CD14-positive monocyte (primary cell): ENCODE measurements around the gene CGB7. TPM values are rescaled to one million over a fixed set of nuclear protein-coding genes. Genes with fewer than 3 reads are reported as not detected.
"Not testable (repeated sequence)": the region's sequence is repeated elsewhere in the genome, so short reads cannot be mapped to it uniquely, and the experiment has no call there.

Experiments
- DNase-seq, 3 donors: peaks; one replicate each; pipeline ENCODE4 v3.0.0-alpha.2; 2011 to 2022
- H2AFZ ChIP-seq: 2 replicates; pipeline ENCODE4 v1.6.0; 2012; ENCODE audit warnings: mild to moderate bottlenecking, low read depth, low read length, inconsistent platforms; ENCODE audit not compliant: insufficient read depth, poor library complexity, severe bottlenecking
- H3K27ac ChIP-seq, 2 donors: 1 replicate in 1 of 2; 2 replicates in 1 of 2; pipeline ENCODE4 v1.5.1; 2012 to 2013; ENCODE audit warnings: low read length in 2 of 2, control low read depth in 1 of 2, inconsistent platforms in 1 of 2, low read depth in 1 of 2, mild to moderate bottlenecking in 1 of 2
- H3K27me3 ChIP-seq, 2 donors: one replicate each; pipeline versions ENCODE4 v1.6.0 to v1.6.1; 2011 to 2013; ENCODE audit warnings: low read length in 2 of 2; ENCODE audit not compliant: control insufficient read depth in 2 of 2, insufficient read depth in 2 of 2
- H3K36me3 ChIP-seq, 2 donors: replicated peaks in 1 of 2; 1 replicate in 1 of 2; 2 replicates in 1 of 2; pipeline versions ENCODE4 v1.5.1 to v1.6.1; 2012 to 2013; ENCODE audit warnings: low read length in 2 of 2, control low read depth in 1 of 2, inconsistent platforms in 1 of 2, mild to moderate bottlenecking in 1 of 2; ENCODE audit not compliant: insufficient read depth in 2 of 2, control insufficient read depth in 1 of 2
- H3K4me1 ChIP-seq, 2 donors: 1 replicate in 1 of 2; 2 replicates in 1 of 2; pipeline versions ENCODE4 v1.5.1 to v1.6.1; 2012 to 2013; ENCODE audit warnings: low read length in 2 of 2, control low read depth in 1 of 2, inconsistent platforms in 1 of 2, mild to moderate bottlenecking in 1 of 2, moderate library complexity in 1 of 2; ENCODE audit not compliant: insufficient read depth in 2 of 2, control insufficient read depth in 1 of 2
- H3K4me2 ChIP-seq: replicated peaks from 2 replicates; pipeline ENCODE3; 2012; ENCODE audit warnings: low read length, moderate library complexity, mild to moderate bottlenecking; ENCODE audit not compliant: poor library complexity, severe bottlenecking; ENCODE audit errors: extremely low read depth
- H3K4me3 ChIP-seq, 3 experiments: fragments of 200-600 bp in 1 of 3; sonication (generic) in 1 of 3; replicated peaks in 1 of 3; 1 replicate in 2 of 3; 2 replicates in 1 of 3; pipeline ENCODE4 v1.5.1; 2011 to 2013; ENCODE audit warnings: low read length in 3 of 3, mild to moderate bottlenecking in 3 of 3, control low read depth in 2 of 3, low read depth in 2 of 3, inconsistent platforms in 1 of 3, moderate library complexity in 1 of 3
- H3K79me2 ChIP-seq: 2 replicates; pipeline ENCODE4 v1.6.0; 2012; ENCODE audit warnings: mild to moderate bottlenecking, control low read depth, inconsistent platforms, low read length, moderate library complexity; ENCODE audit not compliant: insufficient read depth
- H3K9ac ChIP-seq: 2 replicates; pipeline ENCODE4 v1.6.0; 2017; ENCODE audit warnings: low read length, mild to moderate bottlenecking; ENCODE audit not compliant: insufficient read depth, poor library complexity, severe bottlenecking
- H3K9me3 ChIP-seq, 2 donors: replicated peaks in 1 of 2; 1 replicate in 1 of 2; 2 replicates in 1 of 2; pipeline versions ENCODE4 v1.5.1 to v1.6.1; 2012 to 2013; ENCODE audit warnings: low read length in 2 of 2, control low read depth in 1 of 2; ENCODE audit not compliant: control insufficient read depth in 1 of 2, insufficient read depth in 1 of 2
- H4K20me1 ChIP-seq: 2 replicates; pipeline ENCODE4 v1.6.0; 2012; ENCODE audit warnings: mild to moderate bottlenecking, low read length, control low read depth, moderate library complexity; ENCODE audit not compliant: insufficient read depth
- H3K27ac Mint-ChIP-seq, 7 donors: one replicate each; pipeline ENCODE4 v1.8.0; 2020; ENCODE audit warnings: mild to moderate bottlenecking in 7 of 7, mixed read lengths in 7 of 7, moderate library complexity in 6 of 7, inconsistent platforms in 2 of 7
- H3K27me3 Mint-ChIP-seq, 3 donors: one replicate each; pipeline ENCODE4 v1.8.0; 2021 to 2022; ENCODE audit warnings: low read depth in 3 of 3, mild to moderate bottlenecking in 3 of 3, mixed read lengths in 3 of 3, moderate library complexity in 3 of 3, inconsistent platforms in 1 of 3
- H3K36me3 Mint-ChIP-seq, 2 donors: one replicate each; pipeline ENCODE4 v1.8.0; 2020; ENCODE audit warnings: mixed read lengths in 2 of 2, inconsistent platforms in 1 of 2, mild to moderate bottlenecking in 1 of 2
- H3K4me1 Mint-ChIP-seq: one replicate; pipeline ENCODE4 v1.8.0; 2020; ENCODE audit warnings: mild to moderate bottlenecking, mixed read lengths
- H3K4me3 Mint-ChIP-seq, 2 donors: one replicate each; pipeline ENCODE4 v1.8.0; 2020; ENCODE audit warnings: mild to moderate bottlenecking in 2 of 2, mixed read lengths in 2 of 2, moderate library complexity in 1 of 2
- H3K9me3 Mint-ChIP-seq, 7 donors: one replicate each; pipeline ENCODE4 v1.8.0; 2020 to 2022; ENCODE audit warnings: mixed read lengths in 7 of 7, mild to moderate bottlenecking in 6 of 7, moderate library complexity in 6 of 7, inconsistent platforms in 2 of 7
- WGBS: methylation state at CpG from one replicate; pipeline ENCODE4 v1.1.5; 2013; ENCODE audit warnings: missing lambda C conversion rate; ENCODE audit not compliant: insufficient coverage; 5-methylcytosine and 5-hydroxymethylcytosine counted together
- intact Hi-C, 2 donors: fragments of 100-400 bp; cut with micrococcal nuclease; formaldehyde crosslinking; loops; one replicate each; pipeline versions ENCODE4 v1.15.0 to v1.15.1; 2023
- polyA plus RNA-seq, 3 donors: library from polyadenylated mRNA; depleted of rRNA in 1 of 3; unstranded in 2 of 3; stranded (reverse) in 1 of 3; fragments of 300-500 nt in 2 of 3; fragments of >200 nt in 1 of 3; fragmentation: Illumina TruSeq in 2 of 3; gene quantifications; 1 replicate in 2 of 3; 2 replicates in 1 of 3; pipeline ENCODE4 v1.2.3, GENCODE V29; 2012 to 2021

Gene CGB7
- polyA plus RNA-seq, 3 donors, result not detected

DNA sequence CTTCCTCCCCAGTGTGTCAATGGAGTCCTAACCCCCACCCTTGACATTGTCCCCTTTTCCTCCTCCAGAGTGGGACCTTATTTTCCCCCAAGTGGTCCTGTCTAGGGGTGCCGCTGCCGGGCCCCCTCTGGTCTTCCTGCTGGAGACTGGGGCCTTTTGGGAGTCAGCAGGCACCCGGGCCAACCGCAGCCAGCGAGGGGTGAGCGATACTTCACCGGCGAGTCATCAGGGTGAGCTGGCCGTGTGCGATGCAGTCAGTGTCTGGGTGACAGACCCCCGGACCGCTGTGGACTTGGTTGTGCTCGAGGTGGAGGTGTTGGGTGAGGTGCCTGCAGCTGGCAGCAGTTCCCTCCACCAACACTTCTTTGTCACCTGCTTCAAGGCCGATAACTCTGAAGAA lies 27.8 kb downstream of the CGB7 start:
- H3K27ac ChIP-seq, intact Hi-C loops, H4K20me1 ChIP-seq, H3K4me1 Mint-ChIP-seq, H2AFZ ChIP-seq, H3K9me3 ChIP-seq, H3K79me2 ChIP-seq, H3K4me3 Mint-ChIP-seq, H3K9ac ChIP-seq, H3K4me1 ChIP-seq, DNase-seq, H3K36me3 ChIP-seq, H3K4me2 ChIP-seq, H3K4me3 ChIP-seq, H3K36me3 Mint-ChIP-seq, H3K27me3 ChIP-seq: not testable (repeated sequence)
- Mint-ChIP-seq H3K9me3 (peaks cover 0 to 10% (median 6%) of the 10 kb centered on the region in 7 donors), H3K27ac (peak overlapping the region in 1 of 7 donors; percentile 66), H3K27me3 (peaks cover 4 to 19% (median 5%) of the 10 kb centered on the region in 3 donors)
- WGBS, result 88% methylated on average over 3 of the region's 14 CpGs

DNA sequence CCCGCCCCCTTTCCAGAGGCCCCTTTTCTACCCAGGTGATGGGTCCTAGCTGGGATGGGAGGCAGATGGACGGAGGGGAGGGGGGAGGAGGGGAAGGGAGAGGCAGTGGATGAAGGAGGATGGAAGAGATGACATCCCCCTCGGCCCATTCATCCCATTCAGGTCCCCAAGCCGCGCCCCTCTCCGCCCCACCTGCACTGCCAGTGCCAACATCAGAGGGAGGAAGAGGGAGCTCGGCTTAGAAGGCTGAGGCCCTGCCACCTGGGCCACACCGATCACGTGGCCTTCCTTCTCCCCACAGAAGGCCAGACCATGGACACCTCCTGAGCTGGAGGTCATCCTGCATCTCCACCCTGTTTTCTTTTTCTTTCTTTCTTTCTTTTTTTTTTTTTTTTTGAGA lies 28.9 kb downstream of the CGB7 start:
- 100% methylated on average over 1 of the region's 9 CpGs for WGBS
- DNase-seq, H3K9ac ChIP-seq, H3K4me3 Mint-ChIP-seq, H3K4me2 ChIP-seq, H4K20me1 ChIP-seq, H3K27ac Mint-ChIP-seq, H3K9me3 ChIP-seq, H3K4me1 ChIP-seq, H3K4me3 ChIP-seq, H3K27ac ChIP-seq, H3K4me1 Mint-ChIP-seq, H3K36me3 ChIP-seq, H3K27me3 ChIP-seq, intact Hi-C loops, H3K36me3 Mint-ChIP-seq, H3K79me2 ChIP-seq, H2AFZ ChIP-seq: not testable (repeated sequence)
- Mint-ChIP-seq H3K9me3 (peaks cover 0 to 10% (median 6%) of the 10 kb centered on the region in 7 donors), H3K27me3 (peaks cover 4 to 19% (median 5%) of the 10 kb centered on the region in 3 donors)

DNA sequence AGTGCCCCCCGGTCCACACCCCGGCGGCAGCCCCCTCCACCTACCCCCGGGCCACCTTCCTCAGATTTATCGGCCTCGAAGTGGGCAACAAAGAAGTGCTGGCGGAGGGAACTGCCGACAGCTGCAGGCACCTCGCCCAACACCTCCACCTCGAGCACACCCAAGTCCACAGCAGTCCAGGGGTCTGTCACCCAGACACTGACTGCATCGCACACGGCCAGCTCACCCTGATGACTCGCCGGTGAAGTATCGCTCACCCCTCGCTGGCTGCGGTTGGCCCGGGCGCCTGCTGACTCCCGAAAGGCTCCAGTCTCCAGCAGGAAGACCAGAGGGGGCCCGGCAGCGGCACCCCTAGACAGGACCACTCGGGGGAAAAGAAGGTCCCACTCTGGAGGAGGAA lies 31.9 kb downstream of the CGB7 start:
- H3K36me3 ChIP-seq, H3K79me2 ChIP-seq, H3K9ac ChIP-seq, intact Hi-C loops, H3K36me3 Mint-ChIP-seq, H3K27ac Mint-ChIP-seq, H4K20me1 ChIP-seq, H3K9me3 ChIP-seq, H2AFZ ChIP-seq, H3K4me3 Mint-ChIP-seq, H3K9me3 Mint-ChIP-seq, H3K4me1 Mint-ChIP-seq, H3K27ac ChIP-seq, H3K4me2 ChIP-seq, H3K4me1 ChIP-seq, DNase-seq, H3K4me3 ChIP-seq: not testable (repeated sequence)
- peaks cover 12 to 21% (median 15%) of the 10 kb centered on the region in 3 donors for H3K27me3 Mint-ChIP-seq
- peaks cover 3 to 13% of the 10 kb centered on the region in 2 donors for H3K27me3 ChIP-seq
- WGBS, result 92% methylated on average over 9 of the region's 23 CpGs

DNA sequence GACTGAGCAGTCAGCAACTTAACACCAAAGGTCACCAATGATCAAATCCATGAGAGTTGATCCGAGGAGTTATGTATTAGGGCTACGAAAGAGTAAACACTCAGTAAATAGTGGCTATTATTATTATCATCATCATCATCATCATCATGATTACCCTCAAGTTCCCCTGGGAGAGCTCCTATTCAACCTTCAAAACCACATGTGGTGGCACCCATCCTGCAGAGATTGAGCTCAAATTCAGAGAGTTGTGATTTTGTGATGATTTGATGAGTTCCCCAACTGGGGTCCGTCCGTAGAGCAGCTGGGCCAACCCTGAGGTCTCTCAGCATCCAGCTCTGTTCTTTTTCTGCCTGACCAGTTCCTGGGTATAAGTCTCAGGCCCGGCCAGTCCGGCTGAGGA lies 32.5 kb downstream of the CGB7 start:
- H3K4me1 ChIP-seq, H3K27ac Mint-ChIP-seq, H3K9ac ChIP-seq, H3K4me1 Mint-ChIP-seq, H4K20me1 ChIP-seq, H3K36me3 ChIP-seq, H3K4me3 ChIP-seq, H3K4me3 Mint-ChIP-seq, H3K4me2 ChIP-seq, intact Hi-C loops, H3K9me3 ChIP-seq, H3K9me3 Mint-ChIP-seq, H3K79me2 ChIP-seq, DNase-seq, H3K36me3 Mint-ChIP-seq, H3K27ac ChIP-seq, H2AFZ ChIP-seq: not testable (repeated sequence)
- WGBS, result no CpG with 5 or more reads among the region's 6 CpGs
- peaks cover 5 to 18% of the 10 kb centered on the region in 2 donors for H3K27me3 ChIP-seq
- peaks cover 17 to 26% (median 20%) of the 10 kb centered on the region in 3 donors for H3K27me3 Mint-ChIP-seq
